Large intestine (tissue), 12 donors: Measurements from ENCODE around the gene SLC27A6. TPM values are rescaled to one million over a fixed set of nuclear protein-coding genes. Genes with fewer than 3 reads are reported as not detected.
"Not testable (repeated sequence)": the region's sequence is repeated elsewhere in the genome, so short reads cannot be mapped to it uniquely, and the experiment has no call there.

Experiments
- DNase-seq, 2 donors: peaks; one replicate each; pipeline versions ENCODE4 v3.0.0 to v3.0.0-alpha.2; 2013
- H3K27ac ChIP-seq: one replicate; pipeline ENCODE4 v1.5.1; 2013; ENCODE audit warnings: low read length
- H3K27me3 ChIP-seq: 2 replicates; pipeline ENCODE4 v1.6.1; 2013; ENCODE audit warnings: low read length; ENCODE audit not compliant: control insufficient read depth, insufficient read depth
- H3K36me3 ChIP-seq: 2 replicates; pipeline ENCODE4 v1.6.1; 2013; ENCODE audit warnings: low read length; ENCODE audit not compliant: control insufficient read depth, insufficient read depth
- H3K4me1 ChIP-seq: one replicate; pipeline ENCODE4 v1.6.1; 2013; ENCODE audit warnings: low read length; ENCODE audit not compliant: control insufficient read depth, insufficient read depth
- H3K4me3 ChIP-seq: one replicate; pipeline ENCODE4 v1.5.1; 2013; ENCODE audit warnings: low read length
- H3K9me3 ChIP-seq: one replicate; pipeline ENCODE4 v1.6.1; 2013; ENCODE audit warnings: mild to moderate bottlenecking, low read depth, low read length, moderate library complexity; ENCODE audit not compliant: control insufficient read depth
- WGBS: methylation state at CpG from one replicate; pipeline ENCODE4 v1.1.5; 2013; ENCODE audit warnings: low lambda C conversion rate; ENCODE audit not compliant: insufficient coverage; 5-methylcytosine and 5-hydroxymethylcytosine counted together
- long read RNA-seq, 11 donors: transcript quantifications; one replicate each; lab custom pipeline, GENCODE V29; 2026
- polyA plus RNA-seq: library from polyadenylated mRNA; unstranded; fragments of 120-200 nt; gene quantifications from one replicate; pipeline ENCODE4 v1.2.1, GENCODE V29; 2013

Gene SLC27A6, protein sequence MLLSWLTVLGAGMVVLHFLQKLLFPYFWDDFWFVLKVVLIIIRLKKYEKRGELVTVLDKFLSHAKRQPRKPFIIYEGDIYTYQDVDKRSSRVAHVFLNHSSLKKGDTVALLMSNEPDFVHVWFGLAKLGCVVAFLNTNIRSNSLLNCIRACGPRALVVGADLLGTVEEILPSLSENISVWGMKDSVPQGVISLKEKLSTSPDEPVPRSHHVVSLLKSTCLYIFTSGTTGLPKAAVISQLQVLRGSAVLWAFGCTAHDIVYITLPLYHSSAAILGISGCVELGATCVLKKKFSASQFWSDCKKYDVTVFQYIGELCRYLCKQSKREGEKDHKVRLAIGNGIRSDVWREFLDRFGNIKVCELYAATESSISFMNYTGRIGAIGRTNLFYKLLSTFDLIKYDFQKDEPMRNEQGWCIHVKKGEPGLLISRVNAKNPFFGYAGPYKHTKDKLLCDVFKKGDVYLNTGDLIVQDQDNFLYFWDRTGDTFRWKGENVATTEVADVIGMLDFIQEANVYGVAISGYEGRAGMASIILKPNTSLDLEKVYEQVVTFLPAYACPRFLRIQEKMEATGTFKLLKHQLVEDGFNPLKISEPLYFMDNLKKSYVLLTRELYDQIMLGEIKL
- 3.3 TPM for polyA plus RNA-seq
- long read RNA-seq, donor 1, partial matches to known transcripts: 5 of 9 reads
- long read RNA-seq, donor 1, other reads (novel, unspliced or antisense): 0 of 9 reads
- long read RNA-seq, donor 2, partial matches to known transcripts: 20 of 23 reads
- long read RNA-seq, donor 2, other reads (novel, unspliced or antisense): 0 of 23 reads
- long read RNA-seq, donor 3, partial matches to known transcripts: 19 of 23 reads
- long read RNA-seq, donor 3, other reads (novel, unspliced or antisense): 0 of 23 reads
- long read RNA-seq, donor 4: 0 reads
- long read RNA-seq, donor 5: 0 reads
- long read RNA-seq, donor 6: 0 reads
- long read RNA-seq, donor 7: 0 reads
- long read RNA-seq, donor 8: 0 reads
- long read RNA-seq, donor 9, transcript SLC27A6-201 (10 exons, 3,219 nt): major isoform, 5 of 16 reads
- long read RNA-seq, donor 9, partial matches to known transcripts: 11 of 16 reads
- long read RNA-seq, donor 9, other reads (novel, unspliced or antisense): 0 of 16 reads
- long read RNA-seq, donor 10, partial matches to known transcripts: 7 of 12 reads
- long read RNA-seq, donor 10, other reads (novel, unspliced or antisense): 0 of 12 reads
- long read RNA-seq, donor 11, partial matches to known transcripts: 5 of 9 reads
- long read RNA-seq, donor 11, other reads (novel, unspliced or antisense): 0 of 9 reads

GRCh38 chr5:128965011-128965637 lies at the start of gene SLC27A6:
TSS of gene SLC27A6 (plus strand) at chr5:128965488. CDS start at chr5:128966138, 650 bp downstream.
- H3K27ac ChIP-seq: no peak within 1 kb of the TSS

GRCh38 chr5:128919542-128919941 lies 45.7 kb upstream of the SLC27A6 start:
- Histone ChIP-seq H3K9me3 (no peaks in the 10 kb centered on the region), H3K27me3 (no peaks in the 10 kb centered on the region), H3K27ac (no peak overlapping the region), H3K4me3 (no peak overlapping the region), H3K4me1 (no peaks in the 10 kb centered on the region), H3K36me3 (no peaks in the 10 kb centered on the region)
- no peak for DNase-seq
- WGBS: 100% methylated on average over 1 of the region's 2 CpGs

More at GRCh38 chr5:128965011-128965637, at the start of gene SLC27A6:
- Histone ChIP-seq H3K36me3 (no peaks in the 10 kb centered on the region), H3K27me3 (peaks cover 17% of the 10 kb centered on the region), H3K4me3 (peak within 1 kb of the TSS; percentile 38), H3K4me1 (no peaks in the 10 kb centered on the region), H3K9me3 (no peaks in the 10 kb centered on the region)
- WGBS: no CpG with 5 or more reads among the region's 51 CpGs
- peak; percentile 68 to 74 for DNase-seq

GRCh38 chr5:128920345-128921215 lies 44.7 kb upstream of the SLC27A6 start:
- Histone ChIP-seq H3K4me1 (no peaks in the 10 kb centered on the region), H3K9me3 (no peaks in the 10 kb centered on the region), H3K36me3 (no peaks in the 10 kb centered on the region), H3K27me3 (no peaks in the 10 kb centered on the region), H3K27ac (no peak overlapping the region), H3K4me3 (no peak overlapping the region)
- no peak for DNase-seq
- no CpG with 5 or more reads among the region's 2 CpGs for WGBS

- no peak for DNase-seq
- Histone ChIP-seq H3K27me3 (no peaks in the 10 kb centered on the region), H3K4me1 (no peaks in the 10 kb centered on the region), H3K4me3 (no peak overlapping the region), H3K9me3 (no peaks in the 10 kb centered on the region), H3K36me3 (no peaks in the 10 kb centered on the region), H3K27ac (no peak overlapping the region)
- WGBS: 100% methylated on average over 1 of the region's 2 CpGs
Observed at GRCh38 chr5:128924299-128924698, 41.0 kb upstream of the SLC27A6 start.

- 92% methylated on average over 2 of the region's 4 CpGs for WGBS
- no peak for DNase-seq
- Histone ChIP-seq H3K9me3 (no peaks in the 10 kb centered on the region), H3K4me3 (no peak overlapping the region), H3K4me1 (no peaks in the 10 kb centered on the region), H3K27ac (no peak overlapping the region), H3K36me3 (no peaks in the 10 kb centered on the region), H3K27me3 (no peaks in the 10 kb centered on the region)
Observed at GRCh38 chr5:128925973-128926372, 39.3 kb upstream of the SLC27A6 start.

GRCh38 chr5:128927644-128928043 lies 37.6 kb upstream of the SLC27A6 start:
- Histone ChIP-seq H3K36me3 (no peaks in the 10 kb centered on the region), H3K9me3 (no peaks in the 10 kb centered on the region), H3K4me3 (no peak overlapping the region), H3K27me3 (no peaks in the 10 kb centered on the region), H3K27ac (no peak overlapping the region), H3K4me1 (no peaks in the 10 kb centered on the region)
- WGBS: 68% methylated on average over 3 of the region's 3 CpGs
- DNase-seq: no peak

DNA sequence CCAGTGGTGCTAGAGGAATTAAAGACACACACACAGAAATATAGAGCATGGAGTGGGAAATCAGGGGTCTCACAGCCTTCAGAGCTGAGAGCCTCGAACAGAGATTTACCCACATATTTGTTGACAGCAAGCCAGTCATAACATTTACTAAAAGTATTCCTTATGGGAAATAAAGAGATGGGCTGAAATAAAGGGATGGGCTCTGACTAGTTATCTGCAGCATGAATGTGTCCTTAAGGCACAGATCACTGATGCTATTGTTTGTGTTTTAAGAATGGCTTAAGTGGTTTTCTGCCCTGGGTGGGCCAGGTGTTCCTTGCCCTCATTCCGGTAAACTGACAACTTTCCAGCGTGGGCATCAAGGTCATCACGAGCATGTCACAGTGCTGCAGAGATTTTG lies 33.1 kb upstream of the SLC27A6 start:
- not testable (repeated sequence) for DNase-seq, H3K27me3 ChIP-seq, H3K4me1 ChIP-seq, H3K4me3 ChIP-seq, H3K9me3 ChIP-seq, H3K27ac ChIP-seq, H3K36me3 ChIP-seq
- no CpG with 5 or more reads among the region's 4 CpGs for WGBS

DNA sequence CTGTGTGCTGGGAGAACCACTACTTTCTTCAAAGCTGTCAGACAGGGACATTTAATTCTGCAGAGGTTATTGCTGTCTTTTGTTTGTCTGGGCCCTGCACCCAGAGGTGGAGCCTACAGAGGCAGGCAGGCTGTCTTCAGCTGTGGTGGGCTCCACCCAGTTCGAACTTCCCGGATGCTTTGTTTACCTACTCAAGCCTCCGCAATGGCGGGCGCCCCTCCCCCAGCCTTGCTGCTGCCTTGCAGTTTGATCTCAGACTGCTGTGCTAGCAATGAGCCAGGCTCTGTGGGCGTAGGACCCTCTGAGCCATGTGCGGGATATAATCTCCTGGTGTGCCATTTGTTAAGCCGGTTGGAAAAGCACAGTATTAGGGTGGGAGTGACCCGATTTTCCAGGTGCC lies 22.2 kb upstream of the SLC27A6 start:
- not testable (repeated sequence) for H3K4me1 ChIP-seq, H3K4me3 ChIP-seq, H3K27ac ChIP-seq, H3K9me3 ChIP-seq, DNase-seq, H3K27me3 ChIP-seq, H3K36me3 ChIP-seq
- WGBS: no CpG with 5 or more reads among the region's 9 CpGs

DNA sequence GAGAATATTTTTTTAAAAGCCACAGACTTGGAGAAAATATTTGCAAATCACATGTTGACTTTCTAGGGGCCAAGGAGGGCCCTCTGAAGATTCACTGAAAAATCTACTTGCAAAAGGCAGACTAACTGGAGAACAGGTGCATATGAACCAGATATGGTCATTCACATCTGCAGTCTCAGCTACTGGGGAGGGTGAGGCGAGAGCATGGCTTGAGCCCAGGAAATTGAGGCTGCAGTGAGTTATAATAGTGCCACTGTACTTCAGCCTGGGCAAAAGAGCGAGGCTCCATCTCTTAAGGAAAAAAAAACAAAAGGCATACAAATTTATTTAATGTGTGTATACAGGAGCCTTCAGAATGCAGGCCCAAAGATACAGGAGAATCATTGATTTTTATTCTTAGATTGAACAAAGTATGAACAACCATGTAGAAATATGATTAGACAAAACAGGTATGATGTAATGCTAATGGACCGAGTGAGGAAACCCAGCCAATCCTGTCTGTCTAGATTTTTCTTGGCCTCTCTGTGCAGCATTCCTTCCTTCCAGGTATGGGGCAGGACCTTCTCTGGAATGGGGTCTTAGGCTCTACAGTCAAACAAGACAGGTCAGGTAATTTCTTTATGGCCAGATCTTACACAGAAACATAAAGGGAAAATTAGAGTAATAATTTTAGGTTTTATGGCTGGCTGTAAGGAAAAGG lies 15.3 kb upstream of the SLC27A6 start:
- Histone ChIP-seq H3K9me3 (no peaks in the 10 kb centered on the region), H3K4me3 (no peak overlapping the region), H3K27me3 (no peaks in the 10 kb centered on the region), H3K4me1 (no peaks in the 10 kb centered on the region), H3K27ac (no peak overlapping the region), H3K36me3 (no peaks in the 10 kb centered on the region)
- 100% methylated on average over 1 of the region's 3 CpGs for WGBS
- DNase-seq: no peak
